Measurements from ENCODE around the gene SLC26A3. TPM values are rescaled to one million over a fixed set of nuclear protein-coding genes. Genes with fewer than 3 reads are reported as not detected.

The SLC26A3 gene
- total RNA-seq, 1 experiment from 2014 or later: not detected

- TF ChIP-seq, protein P1, sequence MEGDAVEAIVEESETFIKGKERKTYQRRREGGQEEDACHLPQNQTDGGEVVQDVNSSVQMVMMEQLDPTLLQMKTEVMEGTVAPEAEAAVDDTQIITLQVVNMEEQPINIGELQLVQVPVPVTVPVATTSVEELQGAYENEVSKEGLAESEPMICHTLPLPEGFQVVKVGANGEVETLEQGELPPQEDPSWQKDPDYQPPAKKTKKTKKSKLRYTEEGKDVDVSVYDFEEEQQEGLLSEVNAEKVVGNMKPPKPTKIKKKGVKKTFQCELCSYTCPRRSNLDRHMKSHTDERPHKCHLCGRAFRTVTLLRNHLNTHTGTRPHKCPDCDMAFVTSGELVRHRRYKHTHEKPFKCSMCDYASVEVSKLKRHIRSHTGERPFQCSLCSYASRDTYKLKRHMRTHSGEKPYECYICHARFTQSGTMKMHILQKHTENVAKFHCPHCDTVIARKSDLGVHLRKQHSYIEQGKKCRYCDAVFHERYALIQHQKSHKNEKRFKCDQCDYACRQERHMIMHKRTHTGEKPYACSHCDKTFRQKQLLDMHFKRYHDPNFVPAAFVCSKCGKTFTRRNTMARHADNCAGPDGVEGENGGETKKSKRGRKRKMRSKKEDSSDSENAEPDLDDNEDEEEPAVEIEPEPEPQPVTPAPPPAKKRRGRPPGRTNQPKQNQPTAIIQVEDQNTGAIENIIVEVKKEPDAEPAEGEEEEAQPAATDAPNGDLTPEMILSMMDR (conservative IDR thresholded peaks at IDR 0.05; ENCODE audit: low read depth, low read length): no peak
- TF ChIP-seq EZH2phosphoT487 (IDR thresholded peaks at IDR 0.05; ENCODE audit: borderline replicate concordance, low read length) (no peak), EZH2 (IDR thresholded peaks at IDR 0.05; ENCODE audit: low read length, unreplicated experiment) (no peak)
- Histone ChIP-seq H3K27me3 (ENCODE audit: low read length) (peaks cover 15% of the 10 kb centered on the region), H3K9me2 (replicated peaks; ENCODE audit: low read length) (no peaks in the 10 kb centered on the region), H3K4me3 (ENCODE audit: low read length) (no peak overlapping the region), H3K79me2 (ENCODE audit: low read length) (no peaks in the 10 kb centered on the region), H3F3A (ENCODE audit: low read length, unreplicated experiment) (no peaks in the 10 kb centered on the region), H3K4me2 (ENCODE audit: low read length) (no peak overlapping the region), H3K4me1 (ENCODE audit: insufficient read depth, low read length) (no peaks in the 10 kb centered on the region), H3K9me3 (ENCODE audit: low read length) (no peaks in the 10 kb centered on the region), H3K36me3 (ENCODE audit: low read depth, low read length) (no peaks in the 10 kb centered on the region), H3K9ac (ENCODE audit: low read length) (no peak overlapping the region), H3K27ac (ENCODE audit: low read length) (no peak overlapping the region), H4K20me1 (ENCODE audit: low read length) (no peaks in the 10 kb centered on the region), H2AFZ (ENCODE audit: low read length) (no peak overlapping the region)
- ATAC-seq (no peak), DNase-seq (no peak)
- POLR2A ChIA-PET (ENCODE audit: unreplicated experiment): no interaction called here
- intact Hi-C loops (cut with micrococcal nuclease): no loop called here
- no TSS peak for BruUV-seq (replicated peaks)
- CTCF ChIA-PET: interaction anchor here (0.6 kb wide), 1 partner anchor 10 kb away, joined by 3 read pairs; no protein-coding TSS in a partner anchor
Measured at GRCh38 chr7:107785170-107785569, 17.9 kb downstream of the SLC26A3 start.

DNA sequence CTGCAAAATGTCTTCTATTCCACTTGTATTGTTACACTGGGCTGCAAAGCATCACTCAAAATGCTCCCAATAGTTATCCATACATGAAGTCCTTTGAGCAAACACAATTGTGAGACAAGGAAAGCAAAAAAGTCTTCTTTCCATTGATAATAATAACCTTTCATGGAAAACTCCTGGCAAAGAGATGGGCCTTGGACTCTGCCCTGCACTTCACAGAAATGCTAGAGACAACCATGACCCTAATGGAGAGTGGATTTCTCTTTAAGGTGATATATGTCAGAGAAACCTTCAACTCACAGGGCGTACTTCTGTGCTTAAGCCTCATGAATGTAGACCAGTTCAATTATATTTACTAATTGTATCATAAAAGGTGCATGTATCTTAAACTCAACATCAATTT lies 19.4 kb downstream of the SLC26A3 start:
- H2AFZ ChIP-seq (ENCODE audit: low read length): no peak overlapping the region
- no peaks in the 10 kb centered on the region for H3F3A ChIP-seq (ENCODE audit: low read length, unreplicated experiment)
- BruUV-seq (replicated peaks): no TSS peak
- no peaks in the 10 kb centered on the region for H3K9me3 ChIP-seq (ENCODE audit: low read length)
- no peak overlapping the region for H3K4me2 ChIP-seq (ENCODE audit: low read length)
- no peak for TF ChIP-seq EZH2phosphoT487 (IDR thresholded peaks at IDR 0.05; ENCODE audit: borderline replicate concordance, low read length)
- no peak for TF ChIP-seq EZH2 (IDR thresholded peaks at IDR 0.05; ENCODE audit: low read length, unreplicated experiment)
- TF ChIP-seq, protein P1 (conservative IDR thresholded peaks at IDR 0.05; ENCODE audit: low read depth, low read length): no peak
- CTCF ChIA-PET: no interaction called here
- H3K36me3 ChIP-seq (ENCODE audit: low read depth, low read length): no peaks in the 10 kb centered on the region
- intact Hi-C loops (cut with micrococcal nuclease): no loop called here
- POLR2A ChIA-PET (ENCODE audit: unreplicated experiment): no interaction called here
- no peaks in the 10 kb centered on the region for H3K9me2 ChIP-seq (replicated peaks; ENCODE audit: low read length)
- no peaks in the 10 kb centered on the region for H3K79me2 ChIP-seq (ENCODE audit: low read length)
- ATAC-seq: no peak
- no peaks in the 10 kb centered on the region for H3K4me1 ChIP-seq (ENCODE audit: insufficient read depth, low read length)
- no peaks in the 10 kb centered on the region for H4K20me1 ChIP-seq (ENCODE audit: low read length)
- peaks cover 15% of the 10 kb centered on the region for H3K27me3 ChIP-seq (ENCODE audit: low read length)
- no peak overlapping the region for H3K4me3 ChIP-seq (ENCODE audit: low read length)
- no peak overlapping the region for H3K9ac ChIP-seq (ENCODE audit: low read length)
- no peak for DNase-seq
- H3K27ac ChIP-seq (ENCODE audit: low read length): no peak overlapping the region

DNA sequence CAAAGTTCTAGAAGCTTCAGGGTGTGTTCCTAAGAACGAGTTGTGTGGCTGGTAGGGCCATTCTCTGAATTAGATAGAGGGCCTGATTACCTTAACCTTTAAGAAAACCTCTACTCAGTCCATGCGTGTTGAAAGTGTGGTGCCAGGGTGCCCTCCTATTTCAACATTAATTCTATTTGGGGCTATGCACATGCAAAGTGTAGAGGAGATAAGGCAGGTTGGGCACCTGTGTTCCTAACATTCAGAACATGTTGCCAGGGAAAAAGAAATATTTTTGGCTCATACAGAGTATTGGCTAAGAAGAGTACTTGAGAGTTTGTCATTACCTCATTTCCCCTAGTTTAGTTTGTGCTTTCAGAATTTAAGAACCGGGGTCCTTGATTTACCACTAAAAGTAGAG lies 20.6 kb downstream of the SLC26A3 start:
- H3K79me2 ChIP-seq (ENCODE audit: low read length): no peaks in the 10 kb centered on the region
- ATAC-seq (no peak), DNase-seq (no peak)
- no peaks in the 10 kb centered on the region for H3F3A ChIP-seq (ENCODE audit: low read length, unreplicated experiment)
- H3K4me3 ChIP-seq (ENCODE audit: low read length): no peak overlapping the region
- intact Hi-C loops (cut with micrococcal nuclease): no loop called here
- no peaks in the 10 kb centered on the region for H3K36me3 ChIP-seq (ENCODE audit: low read depth, low read length)
- CTCF ChIA-PET: no interaction called here
- no peaks in the 10 kb centered on the region for H3K9me3 ChIP-seq (ENCODE audit: low read length)
- no peaks in the 10 kb centered on the region for H3K4me1 ChIP-seq (ENCODE audit: insufficient read depth, low read length)
- no peaks in the 10 kb centered on the region for H3K9me2 ChIP-seq (replicated peaks; ENCODE audit: low read length)
- peaks cover 9% of the 10 kb centered on the region for H3K27me3 ChIP-seq (ENCODE audit: low read length)
- no peak overlapping the region for H2AFZ ChIP-seq (ENCODE audit: low read length)
- POLR2A ChIA-PET (ENCODE audit: unreplicated experiment): no interaction called here
- no peaks in the 10 kb centered on the region for H4K20me1 ChIP-seq (ENCODE audit: low read length)
- no peak overlapping the region for H3K4me2 ChIP-seq (ENCODE audit: low read length)
- H3K9ac ChIP-seq (ENCODE audit: low read length): no peak overlapping the region
- no peak overlapping the region for H3K27ac ChIP-seq (ENCODE audit: low read length)
- TF ChIP-seq, protein P1 (conservative IDR thresholded peaks at IDR 0.05; ENCODE audit: low read depth, low read length): no peak
- no peak for TF ChIP-seq EZH2 (IDR thresholded peaks at IDR 0.05; ENCODE audit: low read length, unreplicated experiment)
- no peak for TF ChIP-seq EZH2phosphoT487 (IDR thresholded peaks at IDR 0.05; ENCODE audit: borderline replicate concordance, low read length)
- no TSS peak for BruUV-seq (replicated peaks)

All from PC-3 (cell line).